GM23248 (cell line): ENCODE results near the gene RESF1.

Experiments
- EZH2 ChIP-seq: fragments of 200-600 bp; sonication (generic); IDR thresholded peaks from 2 replicates; pipeline ENCODE4 v1.6.1; 2018; ENCODE audit warnings: antibody characterized with exemption, mild to moderate bottlenecking; ENCODE audit not compliant: insufficient read depth, poor library complexity, severe bottlenecking
- EZH2phosphoT487 ChIP-seq: fragments of 200-600 bp; sonication (generic); IDR thresholded peaks from 2 replicates; pipeline ENCODE4 v1.6.1; 2018; ENCODE audit warnings: antibody characterized with exemption, moderate library complexity, mild to moderate bottlenecking, low read depth; ENCODE audit not compliant: insufficient read depth

DNA sequence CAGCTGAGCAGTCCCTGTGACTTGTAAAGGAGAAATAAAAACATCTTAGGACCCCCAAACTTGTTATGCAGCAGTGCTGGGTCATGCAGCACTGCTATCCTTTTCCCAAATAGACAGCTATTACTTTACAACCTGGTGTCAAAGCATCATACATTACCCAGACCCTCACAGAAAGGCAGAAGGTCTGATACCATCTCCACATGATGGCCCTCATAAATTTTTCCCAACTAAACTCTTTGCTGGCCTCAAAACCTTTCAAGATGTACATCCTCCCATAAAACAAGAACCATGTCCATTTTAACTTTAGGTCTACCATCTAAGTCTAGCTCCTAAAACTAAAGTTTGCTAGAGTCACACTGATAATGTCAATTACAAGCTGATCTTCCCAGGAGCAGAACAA is 8.7 kb upstream of the RESF1 start:
- TF ChIP-seq EZH2 (no peak), EZH2phosphoT487 (no peak)
